GM23338 (cell line): ENCODE measurements around the gene PHF5A.

Source experiments
- CREB1 ChIP-seq: fragments of 250-450 bp; sonication (Bioruptor Pico); IDR thresholded peaks from 2 replicates; pipeline ENCODE4 v1.5.0; 2020; ENCODE audit warnings: low read depth, mild to moderate bottlenecking, moderate library complexity
- CTCF ChIP-seq, 2 experiments: fragments of 200-600 bp in 1 of 2; sonication (generic) in 1 of 2; conservative IDR thresholded peaks; 2 replicates each; pipeline versions ENCODE4 v1.5.1 to v1.6.1; 2016 to 2017; ENCODE audit warnings: antibody characterized with exemption in 2 of 2, low read depth in 2 of 2, mild to moderate bottlenecking in 2 of 2, moderate library complexity in 1 of 2

- TF ChIP-seq CTCF (conservative IDR thresholded peaks at IDR 0.05; ENCODE audit: low read depth in 2 of 2): no peak
- TF ChIP-seq CREB1 (CRISPR knock-in tag): no peak
Observed at GRCh38 chr22:41488076-41488475, 19.6 kb upstream of the PHF5A start.
